Activated CD4-positive, alpha-beta T cell treated with anti-CD3 and anti-CD28 coated beads, Interleukin-2, amount 10 ng/mL, durations not matched to agents 7 days and 5 days (primary cell): Measurements from ENCODE around the gene AKR1B15. TPM values are rescaled to one million over a fixed set of nuclear protein-coding genes. Genes with fewer than 3 reads are reported as not detected.
"Not testable (repeated sequence)": the region's sequence is repeated elsewhere in the genome, so short reads cannot be mapped to it uniquely, and the experiment has no call there.

ENCODE experiments used
- CTCF ChIA-PET: fragments of 350-600 bp; sonication (Branson Sonifier 250); formaldehyde crosslinking; loops from one replicate; lab custom pipeline; 2021; ENCODE audit warnings: antibody characterized with exemption; lab: Charles Lee
- POLR2A ChIA-PET: fragments of 350-600 bp; sonication (Branson Sonifier 250); formaldehyde crosslinking; loops from one replicate; lab custom pipeline; 2021; ENCODE audit warnings: antibody characterized with exemption; lab: Charles Lee
- DNase-seq: peaks from one replicate; pipeline ENCODE4 v3.0.0-alpha.2; 2020
- H3K27ac Mint-ChIP-seq: one replicate; pipeline ENCODE4 v1.8.0; 2021; ENCODE audit warnings: mild to moderate bottlenecking, moderate library complexity, mixed read lengths
- H3K27me3 Mint-ChIP-seq: one replicate; pipeline ENCODE4 v1.8.0; 2021; ENCODE audit warnings: mixed read lengths
- H3K36me3 Mint-ChIP-seq: one replicate; pipeline ENCODE4 v1.8.0; 2021; ENCODE audit warnings: low read depth, mixed read lengths
- H3K4me1 Mint-ChIP-seq: one replicate; pipeline ENCODE4 v1.8.0; 2021; ENCODE audit warnings: mixed read lengths
- H3K4me3 Mint-ChIP-seq: one replicate; pipeline ENCODE4 v1.8.0; 2021; ENCODE audit warnings: mild to moderate bottlenecking, moderate library complexity, mixed read lengths
- H3K9me3 Mint-ChIP-seq: one replicate; pipeline ENCODE4 v1.8.0; 2021; ENCODE audit warnings: mixed read lengths
- total RNA-seq, 2 experiments: library from RNA; stranded (reverse); gene quantifications; one replicate each; pipeline ENCODE4 v1.2.3, GENCODE V29; 2021

AKR1B15 gene
- total RNA-seq, 2 experiments from 2014 or later: not detected

DNA sequence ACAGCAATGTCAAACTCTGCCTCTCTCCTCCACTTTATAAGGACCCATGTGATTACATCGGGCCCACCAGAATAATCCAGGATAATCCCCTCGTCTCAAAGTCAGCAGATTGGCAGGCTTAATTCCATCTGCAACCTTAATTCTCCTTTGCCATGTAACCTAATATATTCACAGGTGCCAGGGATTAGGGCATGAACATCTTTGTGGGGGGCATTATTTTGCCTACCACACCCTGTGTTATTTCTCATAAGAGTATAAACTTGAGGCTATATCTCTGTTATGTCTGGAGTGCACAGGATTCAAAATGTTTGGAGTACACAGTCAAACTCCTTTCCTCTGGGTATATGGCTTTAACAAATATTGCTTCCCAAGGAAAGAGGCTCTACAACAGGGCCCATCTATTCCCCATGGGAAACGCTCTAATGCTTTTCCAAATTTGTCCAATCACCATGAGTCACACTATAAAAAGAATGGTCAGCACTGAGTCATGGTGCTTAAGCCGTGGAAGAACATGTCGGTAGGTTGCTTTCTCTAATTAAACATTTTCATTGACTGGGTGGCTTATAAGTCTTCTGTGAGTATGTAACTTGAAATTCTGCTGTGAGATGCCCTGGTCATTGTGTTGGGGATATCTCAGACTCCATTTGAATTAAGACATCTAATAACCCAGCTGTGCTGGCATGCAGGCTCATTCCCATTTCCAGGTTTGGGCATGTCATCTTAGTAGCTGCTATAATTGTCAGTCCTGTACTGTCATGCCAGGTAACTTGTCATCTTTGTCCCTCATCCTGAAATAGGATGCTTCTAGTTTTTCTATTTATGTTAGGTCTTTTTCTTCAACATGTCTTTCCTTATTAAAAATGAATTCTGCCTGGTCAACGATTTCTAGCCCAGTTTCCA, 33.1 kb upstream of the AKR1B15 start:
- Mint-ChIP-seq H3K4me1 (peaks cover 2% of the 10 kb centered on the region), H3K27me3 (peaks cover 12% of the 10 kb centered on the region), H3K9me3 (no peaks in the 10 kb centered on the region), H3K27ac (no peak overlapping the region), H3K4me3 (no peak overlapping the region), H3K36me3 (no peaks in the 10 kb centered on the region)
- ChIA-PET POLR2A (no interaction called here), CTCF (interaction anchor here (0.9 kb wide), 1 partner anchor 83 kb away, joined by 3 read pairs; no protein-coding TSS in a partner anchor)
- DNase-seq: no peak

DNA sequence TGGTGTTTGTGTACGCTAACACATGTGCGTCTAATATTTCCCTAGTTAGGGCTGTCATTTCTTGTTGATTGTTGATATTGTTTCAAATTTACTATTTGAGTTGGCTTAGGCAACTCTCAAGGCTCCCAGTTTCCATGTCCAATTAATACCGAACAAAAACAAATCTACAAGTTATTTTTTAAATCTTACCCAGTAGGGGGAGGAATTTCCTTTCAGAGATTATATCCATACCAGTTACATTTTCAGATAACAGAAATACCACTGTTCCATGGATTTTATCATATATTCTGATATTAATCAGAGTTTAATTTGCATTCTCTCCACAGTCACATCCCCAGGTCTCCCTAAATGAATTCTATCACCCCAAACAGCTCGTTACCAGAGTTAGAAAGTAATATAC, 28.8 kb upstream of the AKR1B15 start:
- Mint-ChIP-seq H3K4me3 (no peak overlapping the region), H3K4me1 (no peaks in the 10 kb centered on the region), H3K27me3 (peaks cover 18% of the 10 kb centered on the region), H3K36me3 (no peaks in the 10 kb centered on the region), H3K9me3 (no peaks in the 10 kb centered on the region), H3K27ac (no peak overlapping the region)
- ChIA-PET CTCF (no interaction called here), POLR2A (no interaction called here)
- DNase-seq: no peak

DNA sequence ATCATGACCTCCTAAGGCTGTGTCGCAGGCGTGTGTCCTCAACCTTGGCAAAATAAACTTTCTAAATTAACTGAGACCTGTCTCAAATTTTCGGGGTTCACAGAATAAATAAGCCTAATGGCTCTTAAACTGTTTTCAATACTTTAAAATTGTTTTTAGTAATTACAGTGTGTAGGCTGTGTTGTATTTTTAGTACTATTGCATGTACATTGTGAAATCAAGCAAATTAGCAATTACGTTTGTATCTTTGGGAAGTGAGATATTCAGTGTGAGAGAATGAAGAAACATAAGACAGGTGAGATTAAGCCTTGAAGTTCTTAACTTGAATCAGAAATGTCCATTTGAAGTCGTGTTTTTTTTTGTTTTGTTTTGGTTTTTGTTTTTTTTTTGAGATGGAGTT, 26.3 kb upstream of the AKR1B15 start:
- ChIA-PET CTCF (no interaction called here), POLR2A (no interaction called here)
- no peaks in the 10 kb centered on the region for H3K4me1 Mint-ChIP-seq
- no peak overlapping the region for H3K4me3 Mint-ChIP-seq
- no peaks in the 10 kb centered on the region for H3K9me3 Mint-ChIP-seq
- peaks cover 14% of the 10 kb centered on the region for H3K27me3 Mint-ChIP-seq
- no peaks in the 10 kb centered on the region for H3K36me3 Mint-ChIP-seq
- H3K27ac Mint-ChIP-seq: no peak overlapping the region
- no peak for DNase-seq

DNA sequence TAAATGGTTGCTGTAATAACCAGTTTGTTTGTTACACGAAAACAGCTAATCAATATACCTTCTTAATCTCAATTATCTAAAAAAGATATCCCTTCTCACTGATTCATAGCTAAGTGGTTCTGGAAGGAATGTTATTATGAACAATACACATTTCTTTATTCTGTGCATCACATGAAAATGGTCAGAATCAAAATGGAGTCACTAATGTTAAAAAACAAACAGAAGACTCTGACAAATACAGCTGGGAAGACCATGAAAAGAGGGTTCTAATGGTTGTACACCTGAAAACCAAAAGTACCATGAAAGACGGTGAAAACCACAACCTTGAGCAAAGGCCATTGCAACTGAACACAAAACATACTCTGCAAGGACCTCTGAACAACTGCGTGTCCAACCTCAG, 23.5 kb upstream of the AKR1B15 start:
- H3K4me3 Mint-ChIP-seq, H3K4me1 Mint-ChIP-seq, H3K9me3 Mint-ChIP-seq, POLR2A ChIA-PET, H3K36me3 Mint-ChIP-seq, DNase-seq, H3K27ac Mint-ChIP-seq: not testable (repeated sequence)
- CTCF ChIA-PET: interaction anchor here (0.9 kb wide), 1 partner anchor 264 kb away, joined by 3 read pairs; no protein-coding TSS in a partner anchor
- peaks cover 19% of the 10 kb centered on the region for H3K27me3 Mint-ChIP-seq

DNA sequence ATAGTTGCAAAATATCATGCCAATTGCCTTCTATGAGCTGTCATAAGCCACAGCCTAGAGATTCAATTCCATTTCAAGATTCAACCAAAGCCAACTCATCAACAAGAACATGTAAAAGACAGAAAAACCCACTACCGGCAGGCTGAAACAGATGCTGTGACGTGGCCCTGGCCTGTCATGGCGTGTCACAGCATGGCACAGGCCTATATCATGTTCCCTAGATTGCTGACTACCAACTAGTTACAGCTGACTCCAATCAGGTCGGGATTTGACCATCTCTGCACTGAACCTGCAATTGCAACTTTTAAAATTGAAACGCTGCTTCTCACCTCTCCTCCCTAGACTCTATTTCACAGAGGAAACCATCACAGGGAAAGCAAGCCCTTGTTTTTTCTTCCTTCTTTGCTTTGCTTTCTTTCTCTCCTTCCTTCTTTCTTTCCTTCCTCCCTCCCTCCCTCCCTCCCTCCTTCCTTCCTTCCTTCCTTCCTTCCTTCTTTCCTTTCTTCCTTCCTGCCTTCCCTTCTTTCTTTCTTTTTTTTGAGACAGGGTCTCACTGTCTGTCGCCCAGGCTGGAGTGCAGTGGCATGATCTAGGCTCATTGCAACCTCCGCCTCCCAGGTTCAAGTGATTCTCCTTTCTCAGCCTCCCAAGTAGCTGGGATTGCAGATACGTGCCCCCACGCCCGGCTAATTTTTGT, 22.2 kb upstream of the AKR1B15 start:
- H3K9me3 Mint-ChIP-seq, POLR2A ChIA-PET, H3K27ac Mint-ChIP-seq, H3K4me1 Mint-ChIP-seq, H3K36me3 Mint-ChIP-seq, DNase-seq, CTCF ChIA-PET, H3K4me3 Mint-ChIP-seq: not testable (repeated sequence)
- peaks cover 21% of the 10 kb centered on the region for H3K27me3 Mint-ChIP-seq

DNA sequence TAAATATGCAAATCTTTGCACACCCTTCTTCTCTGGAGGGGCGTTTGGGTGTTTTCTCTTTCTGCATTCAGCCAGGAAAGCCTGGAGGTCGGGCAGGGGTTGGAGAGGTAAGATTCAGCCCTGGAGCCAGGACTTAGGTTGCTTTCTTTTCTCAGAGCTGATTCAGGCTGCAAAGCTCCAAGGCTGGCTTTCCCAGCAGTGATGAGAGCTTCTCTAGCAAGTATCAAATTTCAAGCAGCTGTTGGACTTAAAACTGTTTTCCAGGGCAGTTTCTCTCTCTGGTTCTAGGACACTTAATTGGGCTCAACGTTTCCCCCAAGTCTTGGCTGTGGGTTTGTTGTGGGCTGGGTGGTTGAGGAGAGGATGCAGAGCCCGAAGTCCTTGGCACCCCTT, 20.9 kb upstream of the AKR1B15 start:
- H3K36me3 Mint-ChIP-seq: no peaks in the 10 kb centered on the region
- no peak overlapping the region for H3K27ac Mint-ChIP-seq
- CTCF ChIA-PET: no interaction called here
- H3K4me1 Mint-ChIP-seq: no peaks in the 10 kb centered on the region
- no peak for DNase-seq
- POLR2A ChIA-PET: no interaction called here
- H3K27me3 Mint-ChIP-seq: peaks cover 17% of the 10 kb centered on the region
- no peaks in the 10 kb centered on the region for H3K9me3 Mint-ChIP-seq
- no peak overlapping the region for H3K4me3 Mint-ChIP-seq

DNA sequence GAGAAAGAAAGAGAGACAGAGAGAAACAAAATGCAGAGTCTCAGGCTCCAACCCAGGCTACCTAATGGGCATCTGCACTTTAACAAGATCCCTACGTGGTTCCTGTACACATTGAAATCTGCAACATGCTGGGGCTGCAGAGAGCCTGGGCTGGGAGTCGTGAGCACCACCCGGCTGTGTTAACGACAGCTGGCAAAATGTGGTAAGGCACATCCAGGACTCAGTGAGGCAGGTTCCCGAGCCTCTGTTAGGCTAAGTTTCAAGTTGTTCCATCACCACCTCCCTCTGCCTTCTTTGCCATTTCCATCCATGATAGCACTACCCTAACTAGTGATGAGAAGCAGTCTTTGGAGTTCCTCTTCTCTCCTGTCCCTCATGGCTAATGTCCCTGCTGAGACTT, 20.2 kb upstream of the AKR1B15 start:
- POLR2A ChIA-PET: no interaction called here
- Mint-ChIP-seq H3K36me3 (no peaks in the 10 kb centered on the region), H3K27me3 (peaks cover 19% of the 10 kb centered on the region), H3K4me1 (no peaks in the 10 kb centered on the region), H3K27ac (no peak overlapping the region), H3K9me3 (no peaks in the 10 kb centered on the region), H3K4me3 (no peak overlapping the region)
- CTCF ChIA-PET: interaction anchor here (0.5 kb wide), 1 partner anchor 1077 kb away, joined by 3 read pairs; no protein-coding TSS in a partner anchor
- no peak for DNase-seq

DNA sequence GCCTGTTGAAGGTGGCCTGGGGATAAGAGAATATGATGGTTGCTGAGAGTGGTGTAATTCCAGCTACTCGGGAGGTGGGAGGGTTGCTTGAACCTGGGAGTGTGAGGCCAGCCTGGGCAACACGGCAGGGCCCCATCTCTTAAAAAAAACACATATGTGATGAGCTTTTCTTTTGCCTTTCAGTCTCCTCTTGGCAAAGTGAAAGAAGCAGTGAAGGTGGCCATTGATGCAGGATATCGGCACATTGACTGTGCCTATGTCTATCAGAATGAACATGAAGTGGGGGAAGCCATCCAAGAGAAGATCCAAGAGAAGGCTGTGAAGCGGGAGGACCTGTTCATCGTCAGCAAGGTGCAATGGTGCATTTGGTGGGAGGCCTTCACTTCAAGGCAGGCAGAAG, 18.4 kb upstream of the AKR1B15 start:
- peaks cover 13% of the 10 kb centered on the region for H3K27me3 Mint-ChIP-seq
- no peak overlapping the region for H3K27ac Mint-ChIP-seq
- no peak overlapping the region for H3K4me3 Mint-ChIP-seq
- POLR2A ChIA-PET: no interaction called here
- H3K36me3 Mint-ChIP-seq: no peaks in the 10 kb centered on the region
- no peak for DNase-seq
- CTCF ChIA-PET: no interaction called here
- no peaks in the 10 kb centered on the region for H3K9me3 Mint-ChIP-seq
- no peaks in the 10 kb centered on the region for H3K4me1 Mint-ChIP-seq

DNA sequence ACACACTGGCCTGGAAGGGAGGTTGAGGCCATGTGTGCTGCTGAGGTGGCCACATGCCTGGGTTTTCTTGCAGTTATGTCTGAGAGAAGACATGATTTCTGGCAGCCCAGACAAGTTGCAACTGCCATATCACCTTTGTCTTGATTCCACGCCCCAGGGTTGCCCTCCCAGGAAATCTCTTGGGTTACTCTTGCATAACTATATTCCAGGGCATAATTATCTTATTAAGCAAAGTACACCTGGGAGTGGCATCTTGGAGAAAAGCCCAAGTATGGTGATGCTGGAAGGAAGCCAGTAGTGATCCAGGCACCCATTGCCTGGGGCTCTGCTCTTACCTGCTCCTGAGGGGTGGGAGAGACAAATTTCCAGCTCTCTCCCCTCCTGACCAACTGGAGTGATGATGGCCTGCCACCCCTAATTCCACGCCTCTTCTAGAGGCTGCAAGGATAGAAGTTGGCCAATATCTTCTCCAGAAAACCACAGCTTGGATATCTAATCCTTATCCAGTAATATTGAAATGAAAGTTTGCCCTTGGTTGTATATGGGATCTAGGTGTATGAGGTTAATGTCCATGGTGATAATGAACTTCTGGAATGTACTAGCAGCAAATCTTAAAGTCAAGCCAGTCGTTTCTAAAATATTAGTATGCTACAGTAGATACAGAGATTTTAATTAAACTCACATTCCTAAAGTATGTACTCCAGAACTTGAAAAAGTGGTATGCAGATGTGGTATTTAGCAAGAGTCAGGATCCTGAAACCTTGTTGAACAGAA, 16.5 kb upstream of the AKR1B15 start:
- Mint-ChIP-seq H3K27me3 (peaks cover 13% of the 10 kb centered on the region), H3K4me3 (no peak overlapping the region), H3K4me1 (no peaks in the 10 kb centered on the region), H3K27ac (no peak overlapping the region), H3K36me3 (no peaks in the 10 kb centered on the region), H3K9me3 (no peaks in the 10 kb centered on the region)
- ChIA-PET CTCF (no interaction called here), POLR2A (no interaction called here)
- no peak for DNase-seq

DNA sequence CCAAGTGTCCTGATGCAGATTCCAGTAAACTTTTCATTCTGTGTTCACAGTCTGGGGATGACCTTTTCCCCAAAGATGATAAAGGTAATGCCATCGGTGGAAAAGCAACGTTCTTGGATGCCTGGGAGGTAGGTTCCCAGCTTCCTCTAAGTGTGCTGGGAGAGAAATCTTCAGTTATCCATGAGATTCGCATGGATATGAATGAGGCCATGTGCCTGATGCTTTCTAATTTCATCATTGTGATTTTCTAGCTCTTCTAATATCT, 16.0 kb upstream of the AKR1B15 start:
- DNase-seq: no peak
- H3K4me1 Mint-ChIP-seq: no peaks in the 10 kb centered on the region
- peaks cover 13% of the 10 kb centered on the region for H3K27me3 Mint-ChIP-seq
- H3K4me3 Mint-ChIP-seq: no peak overlapping the region
- H3K36me3 Mint-ChIP-seq: no peaks in the 10 kb centered on the region
- no peak overlapping the region for H3K27ac Mint-ChIP-seq
- no peaks in the 10 kb centered on the region for H3K9me3 Mint-ChIP-seq
- POLR2A ChIA-PET: no interaction called here
- CTCF ChIA-PET: no interaction called here

DNA sequence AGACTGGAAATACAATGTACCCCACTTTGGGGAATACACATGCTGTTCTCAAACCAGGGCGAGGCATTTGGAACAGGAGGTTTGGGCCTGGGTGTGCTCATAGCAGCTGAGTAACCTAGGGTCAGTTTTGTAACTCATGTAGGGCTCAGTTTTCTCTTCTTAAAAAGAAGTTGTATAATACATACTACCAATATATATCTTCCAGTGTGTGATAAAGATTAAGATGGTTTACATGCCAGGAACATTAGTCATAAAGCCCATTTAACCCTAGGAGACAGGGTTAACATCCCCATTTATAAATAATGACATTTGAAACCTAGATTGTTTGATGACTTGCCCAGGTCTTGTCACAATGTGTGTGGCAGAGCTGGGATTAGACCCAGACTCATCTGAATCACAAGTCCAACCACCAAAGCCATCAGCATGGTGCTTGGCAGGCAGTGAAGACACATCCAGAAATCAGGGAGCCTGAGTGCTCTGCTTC, 15.6 kb upstream of the AKR1B15 start:
- H3K4me3 Mint-ChIP-seq: no peak overlapping the region
- no peaks in the 10 kb centered on the region for H3K4me1 Mint-ChIP-seq
- CTCF ChIA-PET: no interaction called here

DNA sequence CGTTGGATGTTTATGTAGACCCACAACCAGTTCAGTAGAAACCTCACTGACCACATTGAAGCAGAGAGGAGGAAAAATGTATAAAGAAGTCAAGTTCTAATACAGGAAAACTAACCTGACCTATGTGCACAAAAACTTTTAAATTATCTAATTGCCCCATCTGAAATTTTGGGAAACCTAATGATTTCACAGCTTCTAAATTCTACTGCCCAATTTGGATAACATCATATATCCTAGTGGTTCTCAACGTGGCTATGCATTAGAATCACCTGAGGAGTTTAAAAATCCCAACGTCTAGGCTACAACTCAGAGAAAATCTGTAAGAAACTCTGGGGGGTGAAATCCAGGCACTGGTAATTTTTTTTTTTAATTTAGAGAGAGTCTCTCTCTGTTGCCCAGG, 14.3 kb upstream of the AKR1B15 start:
- no peak overlapping the region for H3K4me3 Mint-ChIP-seq
- POLR2A ChIA-PET: no interaction called here
- H3K4me1 Mint-ChIP-seq: no peaks in the 10 kb centered on the region
- H3K36me3 Mint-ChIP-seq: no peaks in the 10 kb centered on the region
- no peak for DNase-seq
- no peaks in the 10 kb centered on the region for H3K9me3 Mint-ChIP-seq
- peaks cover 11% of the 10 kb centered on the region for H3K27me3 Mint-ChIP-seq
- no peak overlapping the region for H3K27ac Mint-ChIP-seq
- CTCF ChIA-PET: no interaction called here

More for the DNA sequence above, 15.6 kb upstream of the AKR1B15 start:
- Mint-ChIP-seq H3K27me3 (peaks cover 13% of the 10 kb centered on the region), H3K9me3 (no peaks in the 10 kb centered on the region), H3K36me3 (no peaks in the 10 kb centered on the region), H3K27ac (no peak overlapping the region)
- POLR2A ChIA-PET: no interaction called here
- no peak for DNase-seq
